NCI-H1048 (cell line): ENCODE results near the gene ISG20L2.

Experiments used
- DNase-seq: peaks from one replicate; lab custom pipeline; 2025; lab: John Stamatoyannopoulos, UW

ISG20L2 gene

GRCh38 chr1:156706657-156707416 lies 21.7 kb downstream of the ISG20L2 start:
- no peak for DNase-seq

GRCh38 chr1:156705918-156706656 lies 22.5 kb downstream of the ISG20L2 start:
- no peak for DNase-seq

GRCh38 chr1:156705321-156705917 lies 23.1 kb downstream of the ISG20L2 start, which contains the start of gene CRABP2:
Gene CRABP2 (minus strand): TSS chr1:156705583. CDS start chr1:156705446, 137 bp downstream.
- DNase-seq = no peak

- DNase-seq = no peak
Measured at GRCh38 chr1:156704930-156705320, 23.6 kb downstream of the ISG20L2 start.

- DNase-seq = no peak
Measured at GRCh38 chr1:156704166-156704711, 24.3 kb downstream of the ISG20L2 start.

- DNase-seq = no peak
Measured at GRCh38 chr1:156703741-156704140, 24.8 kb downstream of the ISG20L2 start.

- DNase-seq = no peak
Measured at GRCh38 chr1:156703336-156703735, 25.2 kb downstream of the ISG20L2 start.

- no peak for DNase-seq
Measured at GRCh38 chr1:156700736-156701531, 27.6 kb downstream of the ISG20L2 start.

GRCh38 chr1:156698995-156699394 lies 29.6 kb downstream of the ISG20L2 start:
- no peak for DNase-seq

- no peak for DNase-seq
Measured at GRCh38 chr1:156697481-156697880, 31.1 kb downstream of the ISG20L2 start.

- DNase-seq = no peak
Measured at GRCh38 chr1:156696755-156697154, 31.8 kb downstream of the ISG20L2 start.

GRCh38 chr1:156694690-156694962 lies 33.9 kb downstream of the ISG20L2 start:
- DNase-seq = no peak

GRCh38 chr1:156693848-156694689 lies 34.5 kb downstream of the ISG20L2 start:
- no peak for DNase-seq

GRCh38 chr1:156692925-156693847 lies 35.4 kb downstream of the ISG20L2 start:
- no peak for DNase-seq

- no peak for DNase-seq
Measured at GRCh38 chr1:156692441-156692924, 36.1 kb downstream of the ISG20L2 start.

- no peak for DNase-seq
Measured at GRCh38 chr1:156691665-156692440, 36.7 kb downstream of the ISG20L2 start.

- no peak for DNase-seq
Measured at GRCh38 chr1:156691191-156691590, 37.4 kb downstream of the ISG20L2 start.

GRCh38 chr1:156690675-156691036 lies 37.9 kb downstream of the ISG20L2 start:
- no peak for DNase-seq
